Measurements from ENCODE around the gene TNFRSF14. TPM values are rescaled to one million over a fixed set of nuclear protein-coding genes. Genes with fewer than 3 reads are reported as not detected.

TNFRSF14 gene
- total RNA-seq, result 17.6 and 19.8 TPM in 2 replicates

DNA sequence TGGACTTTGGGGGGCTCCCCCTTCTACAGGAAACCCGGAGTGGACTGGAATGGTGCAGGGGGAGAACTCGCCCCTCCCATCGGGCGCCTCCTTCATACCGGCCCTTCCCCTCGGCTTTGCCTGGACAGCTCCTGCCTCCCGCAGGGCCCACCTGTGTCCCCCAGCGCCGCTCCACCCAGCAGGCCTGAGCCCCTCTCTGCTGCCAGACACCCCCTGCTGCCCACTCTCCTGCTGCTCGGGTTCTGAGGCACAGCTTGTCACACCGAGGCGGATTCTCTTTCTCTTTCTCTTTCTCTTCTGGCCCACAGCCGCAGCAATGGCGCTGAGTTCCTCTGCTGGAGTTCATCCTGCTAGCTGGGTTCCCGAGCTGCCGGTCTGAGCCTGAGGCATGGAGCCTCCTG, at the start of gene TNFRSF14:
TNFRSF14 (plus strand) TSS at position 95 of the 401 bp plus-strand sequence; CDS start at position 389, 294 bp downstream.
- peak; percentile 19 for DNase-seq (ENCODE audit: low read depth)

DNA sequence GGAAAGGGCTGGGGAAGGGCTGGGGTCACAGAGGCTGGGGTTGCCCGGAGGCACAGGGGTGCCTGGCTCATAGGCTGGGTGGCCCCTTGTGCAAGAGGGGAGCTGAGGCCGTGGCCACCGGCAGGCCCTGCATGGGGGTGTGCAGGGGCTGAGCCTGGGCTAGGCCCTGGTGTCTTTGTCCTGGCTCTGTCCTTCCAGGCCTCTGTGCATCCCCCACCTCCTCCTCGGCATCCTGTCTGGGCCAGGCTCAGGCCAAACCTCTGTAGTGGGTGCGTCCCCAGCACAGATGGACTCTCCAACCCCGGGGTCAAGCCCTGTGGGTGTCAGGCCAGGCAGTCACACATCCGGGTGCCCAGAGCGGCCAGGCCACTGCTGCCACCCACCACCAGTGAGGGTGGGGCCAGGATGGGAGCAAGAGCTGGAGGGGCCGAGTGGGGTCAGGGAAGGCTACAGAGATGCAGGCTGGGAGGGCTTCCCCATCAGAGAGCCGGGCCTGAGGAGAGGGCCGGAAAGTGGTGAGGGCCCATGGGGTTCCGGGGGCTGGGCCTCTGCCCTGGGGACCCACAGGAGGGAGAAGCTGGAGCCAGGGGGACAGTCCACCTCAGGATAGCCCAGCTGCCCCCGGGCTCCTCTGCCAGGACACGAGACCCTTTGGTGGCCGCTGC, 49.1 kb upstream of the TNFRSF14 start:
- no peak for DNase-seq (ENCODE audit: low read depth)

DNA sequence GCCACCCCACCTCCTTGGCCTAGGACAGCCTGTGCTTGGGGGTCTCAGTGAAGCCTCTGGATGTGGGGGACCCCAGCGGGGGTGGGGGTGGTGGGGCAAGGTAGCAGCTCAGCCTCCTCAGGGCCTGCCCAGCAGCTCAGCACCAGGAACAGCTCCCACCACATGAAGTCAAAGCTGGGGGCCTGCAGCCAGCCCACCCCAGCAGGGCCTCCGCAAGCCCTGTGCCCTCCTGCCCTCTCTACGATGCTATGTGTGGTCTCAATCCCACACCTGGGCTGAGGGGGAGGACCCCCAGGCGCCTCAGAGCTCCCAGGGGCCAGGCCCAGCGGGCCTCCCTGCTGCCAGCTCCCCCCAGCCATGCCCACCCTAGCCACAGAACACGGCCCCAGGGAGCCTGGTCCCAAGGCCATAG, 48.4 kb upstream of the TNFRSF14 start:
- DNase-seq (ENCODE audit: low read depth), result no peak

- DNase-seq (ENCODE audit: low read depth), result no peak
Observed at GRCh38 chr1:2508180-2508579, 48.0 kb upstream of the TNFRSF14 start.

DNA sequence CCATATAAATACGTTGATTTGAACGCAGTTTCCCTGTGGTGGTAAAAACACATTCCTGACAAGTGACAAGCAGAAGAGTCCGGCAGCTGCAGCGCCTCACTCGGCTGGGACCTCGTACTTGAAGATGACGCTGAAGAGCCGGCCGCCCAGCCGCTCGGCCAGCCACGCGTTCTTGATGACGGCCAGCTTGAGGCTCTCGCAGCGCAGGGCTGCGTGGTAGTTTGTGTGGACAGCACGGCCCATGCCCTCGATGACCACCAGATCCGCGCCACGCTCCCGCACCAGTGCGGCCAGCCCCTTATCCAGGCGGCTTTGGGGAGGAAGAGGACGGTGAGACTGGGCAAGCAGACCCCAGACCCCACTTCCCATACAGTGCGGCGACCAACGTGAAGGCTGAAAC, 47.4 kb upstream of the TNFRSF14 start:
- no peak for DNase-seq (ENCODE audit: low read depth)

DNA sequence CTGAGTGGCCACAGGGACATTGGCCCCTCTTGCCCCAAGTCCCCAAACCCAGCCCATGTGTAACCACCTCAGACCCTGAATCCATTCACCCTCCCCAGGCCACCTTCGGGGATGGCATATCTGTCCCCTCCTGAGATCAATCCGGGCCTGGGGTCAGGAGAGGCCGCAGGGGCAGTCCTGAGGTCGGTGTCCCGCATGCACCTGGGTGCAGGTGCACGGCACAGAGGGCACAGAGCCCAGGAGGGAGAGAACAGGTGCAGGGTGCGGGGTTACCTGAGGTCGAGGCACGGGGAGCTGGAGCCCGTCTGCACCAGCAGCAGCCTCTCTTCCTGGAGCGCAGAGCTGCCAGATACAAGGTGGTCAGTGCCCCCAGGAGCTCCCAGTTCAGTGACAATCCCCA, 46.6 kb upstream of the TNFRSF14 start:
- no peak for DNase-seq (ENCODE audit: low read depth)

- no peak for DNase-seq (ENCODE audit: low read depth)
Observed at GRCh38 chr1:2510366-2511155, 45.6 kb upstream of the TNFRSF14 start.

DNA sequence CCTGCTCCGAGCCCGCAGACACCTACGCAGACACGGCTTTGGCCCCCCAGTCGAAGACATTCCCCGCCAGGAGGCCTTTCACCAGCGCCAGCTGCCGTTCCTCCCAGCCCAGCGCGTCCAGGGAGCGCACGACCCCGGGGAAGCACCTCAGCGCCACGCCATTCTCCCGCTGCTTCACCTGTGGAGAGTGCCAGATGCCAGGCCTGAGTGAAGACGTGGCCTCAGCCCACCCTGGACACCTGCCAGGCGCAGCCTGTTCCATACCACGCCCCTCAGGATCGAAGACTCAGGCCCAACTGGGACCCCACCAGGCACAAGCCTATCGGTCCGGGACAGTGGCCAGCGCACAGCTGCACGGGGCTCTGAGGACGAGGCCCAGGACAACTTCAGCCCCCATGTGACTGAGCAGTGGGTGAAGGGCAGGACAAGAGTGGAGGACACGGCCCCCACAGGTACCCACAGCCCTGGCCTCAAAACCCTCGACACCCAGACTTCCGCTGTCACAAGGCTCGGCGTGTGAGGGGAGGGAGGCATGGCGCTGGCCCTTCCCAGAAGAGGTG, 43.2 kb upstream of the TNFRSF14 start:
- no peak for DNase-seq (ENCODE audit: low read depth)

GRCh38 chr1:2513939-2514652, 42.1 kb upstream of the TNFRSF14 start:
- no peak for DNase-seq (ENCODE audit: low read depth)

GRCh38 chr1:2514863-2515762, 41.1 kb upstream of the TNFRSF14 start:
- DNase-seq (ENCODE audit: low read depth), result no peak

DNA sequence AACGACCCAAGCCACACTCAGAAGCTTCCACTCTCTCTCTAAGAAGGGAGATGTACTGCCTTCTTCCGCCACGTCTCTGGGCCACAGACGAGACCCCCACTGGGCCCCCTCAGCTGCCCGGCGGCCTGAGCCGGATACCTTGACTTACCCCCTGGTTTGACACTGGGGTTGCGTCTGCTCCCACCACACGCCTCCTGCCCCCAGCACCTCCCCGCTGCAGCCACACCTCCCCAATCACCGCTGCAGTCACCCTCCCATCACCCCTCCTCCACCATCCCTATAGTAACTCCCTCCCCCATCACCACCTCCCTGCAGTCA, 40.4 kb upstream of the TNFRSF14 start:
- DNase-seq (ENCODE audit: low read depth), result no peak

DNA sequence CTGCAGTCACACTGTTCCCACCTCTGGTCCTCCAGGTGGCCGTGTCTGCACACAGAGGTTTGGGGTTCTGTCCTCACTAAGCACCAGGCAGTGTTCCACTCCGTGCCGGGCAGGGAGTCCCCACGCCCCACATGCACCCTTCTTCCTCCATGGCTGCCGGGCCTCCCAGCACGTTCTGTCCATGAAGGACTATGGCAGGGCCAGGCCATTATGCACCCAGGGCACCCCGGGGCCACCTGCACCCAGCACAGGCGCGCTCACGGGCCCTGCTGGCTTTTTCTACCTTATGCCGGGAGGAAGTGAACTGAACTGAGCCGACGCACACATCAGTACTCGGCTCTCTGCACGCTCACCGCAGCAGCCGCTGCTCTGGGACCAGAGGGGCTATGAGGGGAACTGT, 40.0 kb upstream of the TNFRSF14 start:
- DNase-seq (ENCODE audit: low read depth), result no peak

DNA sequence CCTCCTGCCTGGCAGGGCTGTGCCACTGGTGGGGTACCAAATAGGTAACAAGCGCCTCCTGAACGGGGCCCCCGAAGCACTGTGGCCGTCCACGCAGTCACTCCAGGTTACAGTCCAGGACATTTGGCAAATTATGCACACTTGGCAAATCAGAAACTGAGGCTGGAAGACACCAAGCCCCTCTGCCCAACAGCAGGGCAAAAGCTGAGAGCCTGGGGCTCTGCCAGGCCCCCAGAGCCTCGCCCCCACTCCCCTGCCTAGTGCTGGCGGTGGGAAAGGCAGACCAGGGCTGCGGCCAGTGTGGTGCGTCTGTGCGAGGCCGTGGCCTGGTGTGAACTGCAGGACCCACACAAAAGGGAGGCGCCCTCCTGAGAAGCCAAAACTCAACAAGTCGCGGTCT, 39.2 kb upstream of the TNFRSF14 start:
- DNase-seq (ENCODE audit: low read depth), result no peak

DNA sequence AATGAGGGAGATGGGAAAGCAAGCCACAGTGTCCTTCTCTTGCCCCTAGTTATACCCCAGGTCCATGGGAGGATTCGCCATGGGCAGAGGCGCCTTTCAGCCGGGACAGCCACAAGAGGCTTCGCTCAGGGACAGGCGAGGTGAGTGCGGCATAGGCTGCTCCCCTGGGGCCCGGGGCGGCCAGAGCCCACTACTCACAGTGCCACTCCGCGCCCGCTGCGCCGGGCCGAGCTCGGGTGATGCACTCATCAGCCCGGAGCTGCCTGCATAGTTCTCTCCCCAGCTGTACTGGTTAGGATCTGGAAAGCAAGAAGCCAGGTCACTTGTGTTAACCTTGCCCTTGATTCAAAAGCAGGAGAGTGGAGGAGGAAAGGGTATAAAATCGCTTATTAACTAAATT, 38.2 kb upstream of the TNFRSF14 start:
- no peak for DNase-seq (ENCODE audit: low read depth)

DNA sequence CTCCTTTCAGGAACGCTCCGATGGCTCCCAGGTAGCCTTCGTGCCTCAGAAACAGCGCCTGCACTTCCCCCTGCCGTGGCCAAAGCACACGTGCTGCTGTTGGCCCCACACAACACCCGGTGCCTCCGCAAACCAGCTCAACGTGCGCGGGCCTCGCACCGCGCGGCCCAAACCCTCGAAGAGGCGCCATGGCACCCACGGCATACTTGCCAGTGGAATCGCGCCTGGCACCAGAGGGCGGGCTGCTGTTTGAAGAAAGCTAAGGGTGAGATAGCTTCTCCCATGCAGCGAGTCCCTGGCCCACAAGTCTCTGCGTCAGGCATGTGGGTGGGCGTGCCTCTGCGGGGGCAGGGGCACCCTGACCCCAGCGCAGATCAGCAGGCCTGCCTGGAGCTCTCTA, 37.6 kb upstream of the TNFRSF14 start:
- DNase-seq (ENCODE audit: low read depth), result no peak

DNA sequence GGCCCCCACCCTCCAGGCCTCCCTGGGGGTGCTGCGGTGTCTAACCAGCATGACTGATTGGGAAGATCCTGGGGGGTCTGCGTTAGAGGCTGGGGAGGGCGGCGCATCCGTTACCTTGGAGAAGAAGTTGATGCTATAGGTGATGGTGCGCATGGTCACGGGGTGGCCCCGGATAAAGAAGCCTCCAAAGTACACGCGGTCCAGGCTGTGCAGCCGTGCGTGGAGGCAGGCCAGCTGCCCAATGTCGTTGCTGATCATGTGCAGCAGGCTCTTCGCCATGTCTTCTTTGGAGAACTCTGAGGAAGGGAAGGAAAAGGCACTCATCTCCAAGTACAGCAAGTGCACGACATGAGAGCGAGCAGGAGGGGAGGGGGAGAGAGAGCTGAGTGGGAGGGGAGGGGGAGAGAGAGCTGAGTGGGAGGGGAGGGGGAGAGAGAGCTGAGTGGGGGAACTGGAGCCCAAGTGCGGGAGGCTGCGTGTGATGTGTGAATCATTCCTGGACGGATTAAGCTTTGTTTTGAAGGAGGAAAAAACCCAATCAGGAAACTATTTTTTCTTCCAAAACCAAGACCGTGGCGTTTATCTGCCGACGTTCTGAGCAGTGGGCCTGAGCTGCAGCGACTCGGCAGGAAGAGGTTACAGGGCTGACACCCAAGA, 37.0 kb upstream of the TNFRSF14 start:
- DNase-seq (ENCODE audit: low read depth), result no peak

GRCh38 chr1:2519729-2520128, 36.4 kb upstream of the TNFRSF14 start:
- no peak for DNase-seq (ENCODE audit: low read depth)

GRCh38 chr1:2520206-2520605, 36.0 kb upstream of the TNFRSF14 start:
- no peak for DNase-seq (ENCODE audit: low read depth)

- no peak for DNase-seq (ENCODE audit: low read depth)
Observed at GRCh38 chr1:2520806-2521205, 35.4 kb upstream of the TNFRSF14 start.

GRCh38 chr1:2522230-2522629, 33.9 kb upstream of the TNFRSF14 start:
- DNase-seq (ENCODE audit: low read depth), result no peak

Data from renal cortical epithelial cell (primary cell).